ENCODE measurements around the gene PPP6R3. TPM values are rescaled to one million over a fixed set of nuclear protein-coding genes. Genes with fewer than 3 reads are reported as not detected.

The PPP6R3 gene
- polyA plus RNA-seq, 1 of the 3 experiments (the other 2 are of a cell fraction): 28.1 TPM

DNA sequence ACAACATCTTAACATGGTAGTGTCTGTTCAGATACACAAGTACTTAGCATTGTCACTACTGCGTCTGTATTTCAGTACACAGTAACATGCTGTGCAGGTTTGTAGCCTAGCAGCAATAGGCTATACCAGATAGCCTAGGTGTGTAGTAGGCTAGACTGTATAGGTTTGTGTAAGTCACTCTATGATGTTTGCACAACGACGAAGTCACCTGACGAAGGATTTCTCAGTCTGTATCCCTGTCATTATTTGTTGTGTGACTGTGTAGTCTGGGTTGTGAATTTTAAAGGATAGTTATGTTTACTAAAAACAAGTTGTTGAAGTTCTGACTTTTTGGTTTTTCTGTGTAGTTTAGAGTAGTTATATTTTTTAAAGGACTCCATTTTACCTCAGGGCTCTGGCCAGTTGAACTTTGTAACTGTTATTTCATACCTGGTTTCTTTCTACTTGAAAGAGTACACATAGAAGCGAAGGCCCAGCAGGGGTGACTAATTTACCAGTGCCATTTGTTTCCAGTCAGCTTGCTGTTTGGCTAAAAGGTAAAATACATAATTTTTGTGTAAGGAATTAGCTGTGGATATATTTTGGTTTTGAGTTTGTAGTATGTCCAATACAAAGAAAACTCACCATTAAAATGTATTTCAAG lies 72.3 kb downstream of the PPP6R3 start:
- no peak for TF ChIP-seq RCOR1 (IDR thresholded peaks at IDR 0.05; ENCODE audit: low read length)
- no peak for TF ChIP-seq NRF1 (IDR thresholded peaks at IDR 0.05; ENCODE audit: low read depth, low read length)
- no peak for TF ChIP-seq TCF12 (IDR thresholded peaks at IDR 0.05)
- TF ChIP-seq SMC3 (IDR thresholded peaks at IDR 0.05; ENCODE audit: low read depth, low read length): no peak
- TF ChIP-seq, protein P1, sequence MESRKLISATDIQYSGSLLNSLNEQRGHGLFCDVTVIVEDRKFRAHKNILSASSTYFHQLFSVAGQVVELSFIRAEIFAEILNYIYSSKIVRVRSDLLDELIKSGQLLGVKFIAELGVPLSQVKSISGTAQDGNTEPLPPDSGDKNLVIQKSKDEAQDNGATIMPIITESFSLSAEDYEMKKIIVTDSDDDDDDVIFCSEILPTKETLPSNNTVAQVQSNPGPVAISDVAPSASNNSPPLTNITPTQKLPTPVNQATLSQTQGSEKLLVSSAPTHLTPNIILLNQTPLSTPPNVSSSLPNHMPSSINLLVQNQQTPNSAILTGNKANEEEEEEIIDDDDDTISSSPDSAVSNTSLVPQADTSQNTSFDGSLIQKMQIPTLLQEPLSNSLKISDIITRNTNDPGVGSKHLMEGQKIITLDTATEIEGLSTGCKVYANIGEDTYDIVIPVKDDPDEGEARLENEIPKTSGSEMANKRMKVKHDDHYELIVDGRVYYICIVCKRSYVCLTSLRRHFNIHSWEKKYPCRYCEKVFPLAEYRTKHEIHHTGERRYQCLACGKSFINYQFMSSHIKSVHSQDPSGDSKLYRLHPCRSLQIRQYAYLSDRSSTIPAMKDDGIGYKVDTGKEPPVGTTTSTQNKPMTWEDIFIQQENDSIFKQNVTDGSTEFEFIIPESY (IDR thresholded peaks at IDR 0.05; ENCODE audit: borderline replicate concordance, low read depth): no peak
- no peak for TF ChIP-seq FOSL2 (IDR thresholded peaks at IDR 0.05; ENCODE audit: borderline replicate concordance, low read depth)
- TF ChIP-seq, protein P2, sequence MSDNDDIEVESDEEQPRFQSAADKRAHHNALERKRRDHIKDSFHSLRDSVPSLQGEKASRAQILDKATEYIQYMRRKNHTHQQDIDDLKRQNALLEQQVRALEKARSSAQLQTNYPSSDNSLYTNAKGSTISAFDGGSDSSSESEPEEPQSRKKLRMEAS (IDR thresholded peaks at IDR 0.05; ENCODE audit: low read depth): no peak
- no peak for TF ChIP-seq PBX3 (IDR thresholded peaks at IDR 0.05)
- TF ChIP-seq GABPA (IDR thresholded peaks at IDR 0.05; ENCODE audit: low read depth): no peak
- TF ChIP-seq CHD2 (IDR thresholded peaks at IDR 0.05; ENCODE audit: low read length, partially characterized antibody): no peak
- no peak for TF ChIP-seq SIN3A (IDR thresholded peaks at IDR 0.05; ENCODE audit: borderline replicate concordance, low read depth, low read length)
- TF ChIP-seq, protein P3, sequence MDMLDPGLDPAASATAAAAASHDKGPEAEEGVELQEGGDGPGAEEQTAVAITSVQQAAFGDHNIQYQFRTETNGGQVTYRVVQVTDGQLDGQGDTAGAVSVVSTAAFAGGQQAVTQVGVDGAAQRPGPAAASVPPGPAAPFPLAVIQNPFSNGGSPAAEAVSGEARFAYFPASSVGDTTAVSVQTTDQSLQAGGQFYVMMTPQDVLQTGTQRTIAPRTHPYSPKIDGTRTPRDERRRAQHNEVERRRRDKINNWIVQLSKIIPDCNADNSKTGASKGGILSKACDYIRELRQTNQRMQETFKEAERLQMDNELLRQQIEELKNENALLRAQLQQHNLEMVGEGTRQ (IDR thresholded peaks at IDR 0.05; ENCODE audit: borderline replicate concordance, low read depth, low read length): no peak
- no peak for TF ChIP-seq FOXM1 (IDR thresholded peaks at IDR 0.05; ENCODE audit: low read depth)
- TF ChIP-seq MXI1 (IDR thresholded peaks at IDR 0.05; ENCODE audit: low read depth, low read length): no peak
- TF ChIP-seq, protein P4, sequence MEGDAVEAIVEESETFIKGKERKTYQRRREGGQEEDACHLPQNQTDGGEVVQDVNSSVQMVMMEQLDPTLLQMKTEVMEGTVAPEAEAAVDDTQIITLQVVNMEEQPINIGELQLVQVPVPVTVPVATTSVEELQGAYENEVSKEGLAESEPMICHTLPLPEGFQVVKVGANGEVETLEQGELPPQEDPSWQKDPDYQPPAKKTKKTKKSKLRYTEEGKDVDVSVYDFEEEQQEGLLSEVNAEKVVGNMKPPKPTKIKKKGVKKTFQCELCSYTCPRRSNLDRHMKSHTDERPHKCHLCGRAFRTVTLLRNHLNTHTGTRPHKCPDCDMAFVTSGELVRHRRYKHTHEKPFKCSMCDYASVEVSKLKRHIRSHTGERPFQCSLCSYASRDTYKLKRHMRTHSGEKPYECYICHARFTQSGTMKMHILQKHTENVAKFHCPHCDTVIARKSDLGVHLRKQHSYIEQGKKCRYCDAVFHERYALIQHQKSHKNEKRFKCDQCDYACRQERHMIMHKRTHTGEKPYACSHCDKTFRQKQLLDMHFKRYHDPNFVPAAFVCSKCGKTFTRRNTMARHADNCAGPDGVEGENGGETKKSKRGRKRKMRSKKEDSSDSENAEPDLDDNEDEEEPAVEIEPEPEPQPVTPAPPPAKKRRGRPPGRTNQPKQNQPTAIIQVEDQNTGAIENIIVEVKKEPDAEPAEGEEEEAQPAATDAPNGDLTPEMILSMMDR (IDR thresholded peaks at IDR 0.05): no peak
- H3K27ac ChIP-seq (ENCODE audit: low read depth in 2 of 2, low read length in 1 of 2): no peak overlapping the region; a peak in 1 of 4 replicates
- WGBS (ENCODE audit: low lambda C conversion rate): 94% methylated on average over 5 of the region's 5 CpGs
- H3K36me3 ChIP-seq (replicated peaks in 1 of 2; ENCODE audit: control insufficient read depth in 1 of 2, insufficient read depth in 2 of 2, low read length in 1 of 2): peaks cover 26 to 42% of the 10 kb centered on the region in 2 experiments
- H3K9me2 ChIP-seq: no peaks in the 10 kb centered on the region
- H3K9ac ChIP-seq: no peak overlapping the region
- DNase-seq: no peak
- ChIA-PET POLR2A (no interaction called here), CTCF (no interaction called here)
- peaks cover 0 to 19% of the 10 kb centered on the region in 2 experiments; a peak in 2 of 4 replicates for H3K4me1 ChIP-seq (ENCODE audit: control insufficient read depth in 1 of 2, insufficient read depth in 2 of 2, low read depth in 1 of 2, low read length in 1 of 2)
- no peak overlapping the region for H3K4me2 ChIP-seq
- peaks cover 75% of the 10 kb centered on the region for H4K20me1 ChIP-seq (ENCODE audit: insufficient read depth)
- H3K4me3 ChIP-seq (ENCODE audit: low read depth in 2 of 2, low read length in 1 of 2): no peak overlapping the region
- H3K9me3 ChIP-seq: no peaks in the 10 kb centered on the region
- no peaks in the 10 kb centered on the region for H3K27me3 ChIP-seq (ENCODE audit: insufficient read depth)
- no peak overlapping the region for H2AFZ ChIP-seq (ENCODE audit: low read depth)
- no peaks in the 10 kb centered on the region for H3F3A ChIP-seq (replicated peaks; ENCODE audit: insufficient read depth)
- H3K79me2 ChIP-seq (ENCODE audit: insufficient read depth): peaks cover 97% of the 10 kb centered on the region

Data from SK-N-SH (cell line).